Measurements from ENCODE around the gene RAPGEF5. TPM values are rescaled to one million over a fixed set of nuclear protein-coding genes. Genes with fewer than 3 reads are reported as not detected.

The RAPGEF5 gene
- total RNA-seq, 1 experiment from 2014 or later = 16.4 TPM

DNA sequence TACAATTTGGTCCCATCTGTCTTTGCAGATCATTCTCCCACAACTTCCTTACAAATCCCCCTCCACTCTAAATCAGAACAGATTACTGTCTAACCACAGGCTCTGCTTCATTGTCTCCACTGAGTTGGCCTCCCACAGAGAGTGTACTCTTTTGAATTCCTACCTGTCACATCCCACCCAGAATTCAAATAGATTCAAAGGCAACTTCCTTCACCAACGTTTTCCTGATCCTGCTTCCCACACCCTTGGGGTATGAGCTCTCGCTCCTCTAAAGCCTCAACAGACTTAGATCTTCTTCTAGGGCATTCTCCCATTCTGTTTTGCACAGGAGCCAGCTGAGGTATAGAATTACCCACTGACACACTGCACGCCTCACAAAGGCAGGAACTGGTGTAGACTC is 213.5 kb downstream of the RAPGEF5 start:
- ChIA-PET CTCF (no interaction called here), POLR2A (ENCODE audit: unreplicated experiment) (no interaction called here)
- H3K4me2 ChIP-seq = no peak overlapping the region
- no peaks in the 10 kb centered on the region for H3K79me2 ChIP-seq (ENCODE audit: low read depth)
- H3K4me3 ChIP-seq = no peak overlapping the region
- no peak overlapping the region for H3K27ac ChIP-seq
- no peak for DNase-seq
- H4K20me1 ChIP-seq (ENCODE audit: insufficient read depth) = no peaks in the 10 kb centered on the region
- H3K4me1 ChIP-seq (replicated peaks; ENCODE audit: insufficient read depth) = no peaks in the 10 kb centered on the region
- BruUV-seq (replicated peaks) = no TSS peak
- H3K27me3 ChIP-seq (ENCODE audit: insufficient read depth, low read depth) = no peaks in the 10 kb centered on the region
- no peaks in the 10 kb centered on the region for H3F3A ChIP-seq (ENCODE audit: insufficient read depth, low read depth)
- no peaks in the 10 kb centered on the region for H3K9me3 ChIP-seq (ENCODE audit: insufficient read depth, low read depth)
- no peak overlapping the region for H2AFZ ChIP-seq
- H3K9me2 ChIP-seq (ENCODE audit: insufficient read depth) = no peaks in the 10 kb centered on the region
- intact Hi-C loops (cut with micrococcal nuclease; ENCODE audit: unreplicated experiment) = no loop called here
- H3K36me3 ChIP-seq (ENCODE audit: low read depth) = no peaks in the 10 kb centered on the region
- TF ChIP-seq, protein P1, sequence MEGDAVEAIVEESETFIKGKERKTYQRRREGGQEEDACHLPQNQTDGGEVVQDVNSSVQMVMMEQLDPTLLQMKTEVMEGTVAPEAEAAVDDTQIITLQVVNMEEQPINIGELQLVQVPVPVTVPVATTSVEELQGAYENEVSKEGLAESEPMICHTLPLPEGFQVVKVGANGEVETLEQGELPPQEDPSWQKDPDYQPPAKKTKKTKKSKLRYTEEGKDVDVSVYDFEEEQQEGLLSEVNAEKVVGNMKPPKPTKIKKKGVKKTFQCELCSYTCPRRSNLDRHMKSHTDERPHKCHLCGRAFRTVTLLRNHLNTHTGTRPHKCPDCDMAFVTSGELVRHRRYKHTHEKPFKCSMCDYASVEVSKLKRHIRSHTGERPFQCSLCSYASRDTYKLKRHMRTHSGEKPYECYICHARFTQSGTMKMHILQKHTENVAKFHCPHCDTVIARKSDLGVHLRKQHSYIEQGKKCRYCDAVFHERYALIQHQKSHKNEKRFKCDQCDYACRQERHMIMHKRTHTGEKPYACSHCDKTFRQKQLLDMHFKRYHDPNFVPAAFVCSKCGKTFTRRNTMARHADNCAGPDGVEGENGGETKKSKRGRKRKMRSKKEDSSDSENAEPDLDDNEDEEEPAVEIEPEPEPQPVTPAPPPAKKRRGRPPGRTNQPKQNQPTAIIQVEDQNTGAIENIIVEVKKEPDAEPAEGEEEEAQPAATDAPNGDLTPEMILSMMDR (conservative IDR thresholded peaks at IDR 0.05) = no peak
- no peak for TF ChIP-seq EZH2 (IDR thresholded peaks at IDR 0.05; ENCODE audit: low read depth)

DNA sequence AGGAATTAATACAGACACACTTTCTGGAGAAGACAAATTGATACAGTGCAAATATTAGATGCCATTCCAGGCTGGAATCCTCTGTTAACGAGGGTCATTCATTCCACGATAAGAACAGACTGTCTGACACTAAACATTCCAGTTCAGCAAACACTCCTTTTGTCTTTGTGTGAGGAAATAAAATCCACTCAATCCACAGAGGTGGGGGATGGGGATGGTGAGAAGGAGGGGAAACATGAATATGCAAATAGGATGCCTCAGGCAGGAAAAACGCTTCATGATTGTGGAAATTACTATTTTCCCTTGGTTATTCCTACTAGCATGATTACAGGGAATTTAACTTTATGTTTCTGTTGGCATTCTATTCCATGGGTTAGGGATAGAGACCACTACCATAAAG is 214.4 kb downstream of the RAPGEF5 start:
- Histone ChIP-seq H3K79me2 (ENCODE audit: low read depth) (no peaks in the 10 kb centered on the region), H3K9me3 (ENCODE audit: insufficient read depth, low read depth) (no peaks in the 10 kb centered on the region), H3K36me3 (ENCODE audit: low read depth) (no peaks in the 10 kb centered on the region), H3K27me3 (ENCODE audit: insufficient read depth, low read depth) (no peaks in the 10 kb centered on the region), H4K20me1 (ENCODE audit: insufficient read depth) (no peaks in the 10 kb centered on the region), H2AFZ (no peak overlapping the region), H3K27ac (no peak overlapping the region), H3K4me1 (replicated peaks; ENCODE audit: insufficient read depth) (no peaks in the 10 kb centered on the region), H3F3A (ENCODE audit: insufficient read depth, low read depth) (no peaks in the 10 kb centered on the region), H3K4me2 (no peak overlapping the region), H3K4me3 (no peak overlapping the region), H3K9me2 (ENCODE audit: insufficient read depth) (no peaks in the 10 kb centered on the region)
- ChIA-PET CTCF (no interaction called here), POLR2A (ENCODE audit: unreplicated experiment) (interaction anchor here (0.5 kb wide), 1 partner anchor 148 kb away, joined by 11 read pairs; no protein-coding TSS in a partner anchor)
- peak in 1 of 2 experiments; percentile 19 for DNase-seq
- intact Hi-C loops (cut with micrococcal nuclease; ENCODE audit: unreplicated experiment) = no loop called here
- TF ChIP-seq EZH2 (IDR thresholded peaks at IDR 0.05; ENCODE audit: low read depth) = no peak
- TF ChIP-seq, protein P1 (conservative IDR thresholded peaks at IDR 0.05) = no peak
- no TSS peak for BruUV-seq (replicated peaks)

DNA sequence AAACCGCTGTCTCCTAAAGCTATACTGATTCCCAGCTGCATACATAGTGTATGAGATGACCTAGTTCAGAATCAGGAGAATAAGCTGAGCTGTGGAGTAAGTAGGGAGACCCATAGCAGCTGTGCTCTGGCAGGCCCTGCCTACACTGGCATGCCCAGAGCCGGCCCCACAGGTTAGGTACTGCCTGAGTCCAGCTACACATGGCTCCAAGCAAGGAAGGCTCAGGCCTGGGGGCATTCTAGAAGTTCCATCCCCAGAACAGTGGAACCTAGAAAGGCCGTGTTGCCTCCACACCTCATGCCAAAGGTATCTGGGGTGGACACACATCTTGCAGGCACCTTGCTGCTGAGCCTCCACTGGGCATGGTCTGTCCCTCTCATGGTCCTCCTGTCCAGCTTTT is 215.6 kb downstream of the RAPGEF5 start:
- Histone ChIP-seq H3F3A (ENCODE audit: insufficient read depth, low read depth) (no peaks in the 10 kb centered on the region), H3K27me3 (ENCODE audit: insufficient read depth, low read depth) (no peaks in the 10 kb centered on the region), H3K9me2 (ENCODE audit: insufficient read depth) (no peaks in the 10 kb centered on the region), H3K79me2 (ENCODE audit: low read depth) (no peaks in the 10 kb centered on the region), H4K20me1 (ENCODE audit: insufficient read depth) (no peaks in the 10 kb centered on the region), H3K27ac (no peak overlapping the region), H3K36me3 (ENCODE audit: low read depth) (no peaks in the 10 kb centered on the region), H3K4me2 (no peak overlapping the region), H2AFZ (no peak overlapping the region), H3K4me1 (replicated peaks; ENCODE audit: insufficient read depth) (no peaks in the 10 kb centered on the region), H3K4me3 (no peak overlapping the region), H3K9me3 (ENCODE audit: insufficient read depth, low read depth) (no peaks in the 10 kb centered on the region)
- TF ChIP-seq, protein P1 (conservative IDR thresholded peaks at IDR 0.05) = no peak
- DNase-seq = no peak
- ChIA-PET POLR2A (ENCODE audit: unreplicated experiment) (no interaction called here), CTCF (no interaction called here)
- intact Hi-C loops (cut with micrococcal nuclease; ENCODE audit: unreplicated experiment) = no loop called here
- BruUV-seq (replicated peaks) = no TSS peak
